Karpas-422 (cell line): ENCODE measurements around the gene TXNRD3. TPM values are rescaled to one million over a fixed set of nuclear protein-coding genes. Genes with fewer than 3 reads are reported as not detected.

Source experiments
- DNase-seq: peaks from one replicate; pipeline ENCODE4 v3.0.0-alpha.2; 2015
- H2AFZ ChIP-seq: fragments of 200-600 bp; sonication (generic); 2 replicates; pipeline ENCODE4 v1.6.1; 2014; ENCODE audit warnings: antibody characterized with exemption, low read length, mixed read lengths
- H3K27ac ChIP-seq: fragments of 200-600 bp; sonication (generic); 2 replicates; pipeline ENCODE4 v1.5.1; 2014; ENCODE audit warnings: mild to moderate bottlenecking, low read length, moderate library complexity
- H3K27me3 ChIP-seq: fragments of 200-600 bp; sonication (generic); 2 replicates; pipeline ENCODE4 v1.6.1; 2014; ENCODE audit warnings: low read length, mixed read lengths
- H3K36me3 ChIP-seq: fragments of 200-600 bp; sonication (generic); 2 replicates; pipeline ENCODE4 v1.6.1; 2014; ENCODE audit warnings: low read length, mixed read lengths; ENCODE audit not compliant: insufficient read depth
- H3K4me1 ChIP-seq: fragments of 200-600 bp; sonication (generic); 2 replicates; pipeline ENCODE4 v1.6.1; 2014; ENCODE audit warnings: mild to moderate bottlenecking, low read length, mixed read lengths
- H3K4me2 ChIP-seq: fragments of 200-600 bp; sonication (generic); 2 replicates; pipeline ENCODE4 v1.6.1; 2014; ENCODE audit warnings: low read length, low read depth, mild to moderate bottlenecking; ENCODE audit not compliant: poor library complexity, severe bottlenecking
- H3K4me3 ChIP-seq: fragments of 200-600 bp; sonication (generic); 2 replicates; pipeline ENCODE4 v1.5.1; 2014; ENCODE audit warnings: mild to moderate bottlenecking, antibody characterized with exemption, low read length, mixed read lengths
- H3K79me2 ChIP-seq: fragments of 200-600 bp; sonication (generic); 2 replicates; pipeline ENCODE4 v1.6.1; 2014; ENCODE audit warnings: mild to moderate bottlenecking, low read length, mixed read lengths
- H3K9ac ChIP-seq: fragments of 200-600 bp; sonication (generic); 2 replicates; pipeline ENCODE4 v1.6.0; 2014; ENCODE audit warnings: low read length
- H3K9me2 ChIP-seq: fragments of 200-600 bp; sonication (generic), shearing (Covaris generic); replicated peaks from 2 replicates; pipeline ENCODE4 v1.6.0; 2014; ENCODE audit warnings: mild to moderate bottlenecking, low read length, moderate library complexity; ENCODE audit not compliant: insufficient read depth
- H3K9me3 ChIP-seq: fragments of 300-700, 200-600 bp; sonication (generic); 2 replicates; pipeline ENCODE4 v1.6.1; 2014; ENCODE audit warnings: low read length, mixed read lengths
- H4K20me1 ChIP-seq: fragments of 200-600 bp; sonication (generic); 2 replicates; pipeline ENCODE4 v1.6.1; 2014; ENCODE audit warnings: mild to moderate bottlenecking, antibody characterized with exemption, low read length, low read depth; ENCODE audit not compliant: insufficient read depth
- total RNA-seq: library from RNA; depleted of rRNA; stranded (reverse); fragments of >200 nt; shearing (Covaris generic); gene quantifications from 2 replicates; pipeline ENCODE4 v1.2.3, GENCODE V29; 2014; ENCODE audit warnings: low replicate concordance

Gene TXNRD3
- total RNA-seq, 1 experiment from 2014 or later, result not detected

- Histone ChIP-seq H4K20me1 (no peaks in the 10 kb centered on the region), H2AFZ (no peak overlapping the region), H3K27ac (no peak overlapping the region), H3K4me2 (no peak overlapping the region), H3K9me3 (no peaks in the 10 kb centered on the region), H3K36me3 (no peaks in the 10 kb centered on the region), H3K9ac (no peak overlapping the region), H3K27me3 (no peaks in the 10 kb centered on the region), H3K79me2 (no peaks in the 10 kb centered on the region), H3K4me1 (no peaks in the 10 kb centered on the region), H3K4me3 (no peak overlapping the region), H3K9me2 (no peaks in the 10 kb centered on the region)
- no peak for DNase-seq
Measured at GRCh38 chr3:126621627-126622345, 33.1 kb downstream of the TXNRD3 start.

- no peak for DNase-seq
- Histone ChIP-seq H3K4me1 (no peaks in the 10 kb centered on the region), H3K4me2 (no peak overlapping the region), H4K20me1 (no peaks in the 10 kb centered on the region), H3K36me3 (no peaks in the 10 kb centered on the region), H3K79me2 (no peaks in the 10 kb centered on the region), H3K9me2 (no peaks in the 10 kb centered on the region), H3K4me3 (no peak overlapping the region), H3K9me3 (no peaks in the 10 kb centered on the region), H2AFZ (no peak overlapping the region), H3K27me3 (no peaks in the 10 kb centered on the region), H3K9ac (no peak overlapping the region), H3K27ac (no peak overlapping the region)
Measured at GRCh38 chr3:126621171-126621570, 33.8 kb downstream of the TXNRD3 start.

- no peak overlapping the region for H2AFZ ChIP-seq
Measured at GRCh38 chr3:126620738-126621137, 34.2 kb downstream of the TXNRD3 start.

DNA sequence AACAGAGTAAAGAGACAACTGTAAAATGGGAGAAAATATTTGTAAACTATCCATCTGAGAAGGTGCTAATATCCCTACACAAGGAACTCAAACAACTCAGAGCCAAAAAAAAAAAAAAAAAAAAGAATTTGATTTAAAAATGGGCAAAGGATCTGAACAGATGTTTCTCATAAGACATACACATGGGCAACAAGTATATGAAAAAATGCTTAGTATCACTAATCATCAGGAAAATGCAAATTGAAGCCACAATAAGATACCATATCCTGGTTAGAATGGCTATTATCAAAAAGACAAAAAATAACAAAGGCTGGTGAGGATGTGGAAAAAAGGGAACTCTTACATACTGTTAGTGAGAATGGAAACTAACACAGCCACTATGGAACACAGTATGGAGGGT is 36.2 kb downstream of the TXNRD3 start:
- Histone ChIP-seq H3K4me3 (no peak overlapping the region), H3K9ac (no peak overlapping the region), H3K27ac (no peak overlapping the region), H3K79me2 (no peaks in the 10 kb centered on the region), H3K9me2 (no peaks in the 10 kb centered on the region), H3K36me3 (no peaks in the 10 kb centered on the region), H3K9me3 (no peaks in the 10 kb centered on the region), H4K20me1 (no peaks in the 10 kb centered on the region), H3K4me1 (no peaks in the 10 kb centered on the region), H3K4me2 (no peak overlapping the region), H2AFZ (no peak overlapping the region), H3K27me3 (no peaks in the 10 kb centered on the region)
- no peak for DNase-seq

More at GRCh38 chr3:126620738-126621137, 34.2 kb downstream of the TXNRD3 start:
- H4K20me1 ChIP-seq, result no peaks in the 10 kb centered on the region
- H3K4me3 ChIP-seq, result no peak overlapping the region
- H3K9ac ChIP-seq, result no peak overlapping the region
- no peaks in the 10 kb centered on the region for H3K9me2 ChIP-seq
- no peaks in the 10 kb centered on the region for H3K27me3 ChIP-seq
- no peak overlapping the region for H3K4me2 ChIP-seq
- no peaks in the 10 kb centered on the region for H3K4me1 ChIP-seq
- no peak for DNase-seq
- H3K79me2 ChIP-seq, result no peaks in the 10 kb centered on the region
- no peaks in the 10 kb centered on the region for H3K36me3 ChIP-seq
- no peaks in the 10 kb centered on the region for H3K9me3 ChIP-seq
- H3K27ac ChIP-seq, result no peak overlapping the region

GRCh38 chr3:126618021-126618420 is 36.9 kb downstream of the TXNRD3 start:
- no peaks in the 10 kb centered on the region for H3K27me3 ChIP-seq
- H3K9me3 ChIP-seq, result no peaks in the 10 kb centered on the region
- H3K27ac ChIP-seq, result no peak overlapping the region
- H3K9ac ChIP-seq, result no peak overlapping the region
- no peaks in the 10 kb centered on the region for H3K79me2 ChIP-seq
- H4K20me1 ChIP-seq, result no peaks in the 10 kb centered on the region
- H2AFZ ChIP-seq, result no peak overlapping the region
- no peaks in the 10 kb centered on the region for H3K36me3 ChIP-seq
- no peak overlapping the region for H3K4me3 ChIP-seq
- no peak for DNase-seq
- no peaks in the 10 kb centered on the region for H3K9me2 ChIP-seq
- H3K4me2 ChIP-seq, result no peak overlapping the region
- no peaks in the 10 kb centered on the region for H3K4me1 ChIP-seq

- Histone ChIP-seq H3K9me2 (no peaks in the 10 kb centered on the region), H3K4me2 (no peak overlapping the region), H2AFZ (no peak overlapping the region)
Measured at GRCh38 chr3:126617571-126617970, 37.4 kb downstream of the TXNRD3 start.

DNA sequence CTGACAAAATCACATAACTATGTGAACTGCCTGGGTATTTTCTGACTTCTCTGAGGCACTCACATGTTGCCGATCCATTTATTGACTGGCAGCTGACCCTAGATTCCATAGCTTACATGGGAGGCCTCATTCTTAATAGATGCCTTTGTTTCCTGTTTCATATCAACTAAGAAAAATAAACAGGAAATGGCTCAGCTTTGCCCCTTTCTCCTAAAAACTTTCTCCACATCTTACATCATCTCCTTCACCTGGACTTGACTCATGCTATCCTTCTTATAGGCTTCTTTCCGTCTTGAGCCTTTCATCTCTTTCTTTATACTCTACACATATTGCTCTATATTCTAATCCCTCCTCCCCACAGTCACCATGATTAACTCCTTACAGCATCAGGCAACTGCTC is 38.0 kb downstream of the TXNRD3 start:
- DNase-seq, result no peak
- no peak overlapping the region for H3K9ac ChIP-seq
- H3K27ac ChIP-seq, result no peak overlapping the region
- no peaks in the 10 kb centered on the region for H3K9me2 ChIP-seq
- H3K4me1 ChIP-seq, result no peaks in the 10 kb centered on the region
- no peaks in the 10 kb centered on the region for H3K79me2 ChIP-seq
- no peaks in the 10 kb centered on the region for H3K36me3 ChIP-seq
- no peaks in the 10 kb centered on the region for H3K9me3 ChIP-seq
- no peak overlapping the region for H3K4me3 ChIP-seq
- H4K20me1 ChIP-seq, result no peaks in the 10 kb centered on the region
- H3K27me3 ChIP-seq, result no peaks in the 10 kb centered on the region
- H3K4me2 ChIP-seq, result no peak overlapping the region
- H2AFZ ChIP-seq, result no peak overlapping the region

More at GRCh38 chr3:126617571-126617970, 37.4 kb downstream of the TXNRD3 start:
- no peak overlapping the region for H3K9ac ChIP-seq
- no peaks in the 10 kb centered on the region for H3K4me1 ChIP-seq
- no peaks in the 10 kb centered on the region for H3K79me2 ChIP-seq
- H3K9me3 ChIP-seq, result no peaks in the 10 kb centered on the region
- no peak overlapping the region for H3K4me3 ChIP-seq
- DNase-seq, result no peak
- no peaks in the 10 kb centered on the region for H3K36me3 ChIP-seq
- H4K20me1 ChIP-seq, result no peaks in the 10 kb centered on the region
- H3K27ac ChIP-seq, result no peak overlapping the region
- no peaks in the 10 kb centered on the region for H3K27me3 ChIP-seq

- Histone ChIP-seq H3K27ac (no peak overlapping the region), H3K79me2 (no peaks in the 10 kb centered on the region), H3K4me2 (no peak overlapping the region), H3K36me3 (no peaks in the 10 kb centered on the region), H4K20me1 (no peaks in the 10 kb centered on the region), H3K4me1 (no peaks in the 10 kb centered on the region), H3K4me3 (no peak overlapping the region), H3K9me2 (no peaks in the 10 kb centered on the region), H3K9me3 (no peaks in the 10 kb centered on the region), H2AFZ (no peak overlapping the region), H3K9ac (no peak overlapping the region), H3K27me3 (no peaks in the 10 kb centered on the region)
- DNase-seq, result no peak
Measured at GRCh38 chr3:126613479-126614188, 41.3 kb downstream of the TXNRD3 start.
